GM12891 (cell line): ENCODE results near the gene PRDM4.

ENCODE experiments used
- POLR2A ChIP-seq: IDR thresholded peaks from 2 replicates; pipeline ENCODE4 v1.6.1; 2011; ENCODE audit warnings: low read depth, low read length, control low read depth
- POLR2AphosphoS5 ChIP-seq: IDR thresholded peaks from 2 replicates; pipeline ENCODE4 v1.6.1; 2011; ENCODE audit warnings: low read depth, low read length, control low read depth
- POU2F2 ChIP-seq: IDR thresholded peaks from 2 replicates; pipeline ENCODE4 v1.6.1; 2011; ENCODE audit warnings: low read depth, mild to moderate bottlenecking, control low read depth, low read length, moderate library complexity
- TAF1 ChIP-seq: IDR thresholded peaks from 2 replicates; pipeline ENCODE4 v1.6.1; 2011; ENCODE audit warnings: low read depth, low read length, control low read depth

- TF ChIP-seq POLR2A: peak; percentile 82
- peak; percentile 85 for TF ChIP-seq POLR2AphosphoS5
- TF ChIP-seq TAF1: peak; percentile 82
- TF ChIP-seq POU2F2: peak; percentile 73
Observed at GRCh38 chr12:107685360-107686248, 75.3 kb downstream of the PRDM4 start, which contains the start of gene PWP1.
